H1 (cell line): ENCODE results near the gene R3HDM1. TPM values are rescaled to one million over a fixed set of nuclear protein-coding genes. Genes with fewer than 3 reads are reported as not detected.

Source experiments
- CTCF ChIA-PET: fragments of 300-600 bp; sonication (Branson Sonifier 250); formaldehyde crosslinking; loops from one replicate; lab custom pipeline; 2021; ENCODE audit not compliant: partially characterized antibody; lab: Charles Lee
- POLR2A ChIA-PET: fragments of 300-600 bp; sonication (Branson Sonifier 250); formaldehyde crosslinking; loops from one replicate; lab custom pipeline; 2021; ENCODE audit warnings: inconsistent platforms; ENCODE audit not compliant: partially characterized antibody; lab: Charles Lee
- DNase-seq, 2 experiments: peaks; one replicate each; pipeline versions ENCODE4 v3.0.0 to v3.0.0-alpha.2; 2010 to 2022; ENCODE audit warnings: low spot score in 2 of 2, low read depth in 1 of 2, mixed read lengths in 1 of 2
- FAIRE-seq: peaks from 2 replicates; lab custom pipeline; 2011; peaks lifted over from hg19 to GRCh38; lab: Jason Lieb, UNC
- H2AFZ ChIP-seq: 2 replicates; pipeline ENCODE4 v1.8.1; 2012; ENCODE audit warnings: low read length, inconsistent platforms
- H2AK5ac ChIP-seq: 2 replicates; pipeline ENCODE4 v1.6.1; 2013; ENCODE audit warnings: low read depth, low read length
- H2BK120ac ChIP-seq: replicated peaks from 2 replicates; pipeline ENCODE3; 2013; ENCODE audit warnings: low read depth, low read length, inconsistent platforms
- H2BK12ac ChIP-seq: 2 replicates; pipeline ENCODE4 v1.6.1; 2013; ENCODE audit warnings: low read depth, low read length
- H2BK15ac ChIP-seq: 2 replicates; pipeline ENCODE4 v1.6.1; 2013; ENCODE audit warnings: low read length
- H2BK20ac ChIP-seq: 2 replicates; pipeline ENCODE4 v1.6.1; 2013; ENCODE audit warnings: low read length
- H2BK5ac ChIP-seq: 2 replicates; pipeline ENCODE4 v1.6.1; 2013; ENCODE audit warnings: low read depth, low read length
- H3K14ac ChIP-seq: 2 replicates; pipeline ENCODE4 v1.6.1; 2013; ENCODE audit warnings: inconsistent platforms; ENCODE audit not compliant: insufficient read length
- H3K18ac ChIP-seq: 2 replicates; pipeline ENCODE4 v1.6.1; 2013; ENCODE audit warnings: low read length; ENCODE audit errors: extremely low read depth
- H3K23ac ChIP-seq: 2 replicates; pipeline ENCODE4 v1.6.1; 2013; ENCODE audit warnings: inconsistent platforms; ENCODE audit not compliant: insufficient read length
- H3K23me2 ChIP-seq: 2 replicates; pipeline ENCODE4 v1.6.1; 2013; ENCODE audit warnings: low read depth, low read length
- H3K27ac ChIP-seq: 2 replicates; pipeline ENCODE4 v1.6.1; 2011; ENCODE audit warnings: low read depth, low read length, inconsistent platforms
- H3K27me3 ChIP-seq, 4 experiments: replicated peaks in 1 of 4; 1 replicate in 1 of 4; 2 replicates in 3 of 4; pipeline versions ENCODE4 v1.6.1 to v1.8.1; 2011 to 2013; ENCODE audit warnings: low read length in 3 of 4, mild to moderate bottlenecking in 3 of 4, inconsistent platforms in 2 of 4, mixed read lengths in 2 of 4, moderate library complexity in 1 of 4; ENCODE audit not compliant: control insufficient read depth in 3 of 4, insufficient read depth in 3 of 4; ENCODE audit errors: extremely low read depth in 1 of 4
- H3K36me3 ChIP-seq, 4 experiments: 2 replicates each; pipeline versions ENCODE4 v1.6.1 to v1.8.1; 2011 to 2013; ENCODE audit warnings: mild to moderate bottlenecking in 4 of 4, low read length in 3 of 4, moderate library complexity in 2 of 4, control low read depth in 1 of 4, inconsistent platforms in 1 of 4; ENCODE audit not compliant: insufficient read depth in 4 of 4, control insufficient read depth in 2 of 4
- H3K4ac ChIP-seq: replicated peaks from 2 replicates; pipeline ENCODE3; 2013; ENCODE audit warnings: low read length, low read depth, mixed read lengths, inconsistent platforms; ENCODE audit not compliant: insufficient read length
- H3K4me1 ChIP-seq, 4 experiments: replicated peaks in 1 of 4; 1 replicate in 1 of 4; 2 replicates in 3 of 4; pipeline versions ENCODE4 v1.6.1 to v1.8.1; 2011 to 2013; ENCODE audit warnings: low read length in 3 of 4, inconsistent platforms in 2 of 4, mixed read lengths in 1 of 4; ENCODE audit not compliant: insufficient read depth in 4 of 4, control insufficient read depth in 3 of 4
- H3K4me2 ChIP-seq, 2 experiments: 2 replicates each; pipeline versions ENCODE4 v1.6.1 to v1.8.1; 2011 to 2013; ENCODE audit warnings: low read depth in 2 of 2, low read length in 2 of 2, control low read depth in 1 of 2, inconsistent platforms in 1 of 2, mild to moderate bottlenecking in 1 of 2; ENCODE audit not compliant: insufficient read depth in 1 of 2
- H3K4me3 ChIP-seq, 4 experiments: fragments of 200-600, 300-600 bp in 1 of 4; sonication (generic), shearing (Covaris generic), sonication (Bioruptor Twin) in 1 of 4; 2 replicates each; pipeline versions ENCODE4 v1.5.1 to v1.8.1; 2011 to 2016; ENCODE audit warnings: low read length in 4 of 4, low read depth in 3 of 4, control low read depth in 2 of 4, inconsistent platforms in 2 of 4, mild to moderate bottlenecking in 2 of 4, mixed read lengths in 1 of 4, moderate library complexity in 1 of 4; ENCODE audit not compliant: insufficient read depth in 2 of 4; ENCODE audit errors: extremely low read depth in 1 of 4
- H3K56ac ChIP-seq: replicated peaks from 2 replicates; pipeline ENCODE3; 2013; ENCODE audit warnings: low read depth, mild to moderate bottlenecking, mixed read lengths, low read length, inconsistent platforms; ENCODE audit not compliant: insufficient read length
- H3K79me1 ChIP-seq: 2 replicates; pipeline ENCODE4 v1.6.1; 2013; ENCODE audit warnings: low read depth, low read length, control low read depth
- H3K79me2 ChIP-seq, 2 experiments: 2 replicates each; pipeline versions ENCODE4 v1.6.1 to v1.8.1; 2012 to 2013; ENCODE audit warnings: low read length in 2 of 2, mild to moderate bottlenecking in 2 of 2, inconsistent platforms in 1 of 2; ENCODE audit not compliant: insufficient read depth in 2 of 2, control insufficient read depth in 1 of 2
- H3K9ac ChIP-seq, 4 experiments: replicated peaks in 1 of 4; 1 replicate in 1 of 4; 2 replicates in 3 of 4; pipeline versions ENCODE4 v1.6.1 to v1.8.1; 2011 to 2013; ENCODE audit warnings: low read depth in 3 of 4, low read length in 3 of 4, control low read depth in 2 of 4, mild to moderate bottlenecking in 2 of 4, moderate library complexity in 2 of 4, inconsistent platforms in 1 of 4; ENCODE audit errors: extremely low read depth in 1 of 4
- H3K9me3 ChIP-seq, 2 experiments: 2 replicates each; pipeline versions ENCODE4 v1.6.1 to v1.8.1; 2012 to 2013; ENCODE audit warnings: mild to moderate bottlenecking in 2 of 2, moderate library complexity in 2 of 2, control low read depth in 1 of 2, inconsistent platforms in 1 of 2, low read depth in 1 of 2, low read length in 1 of 2, mixed read lengths in 1 of 2; ENCODE audit not compliant: insufficient read depth in 2 of 2
- H4K20me1 ChIP-seq, 2 experiments: replicated peaks in 1 of 2; 2 replicates each; pipeline versions ENCODE3 to v1.8.1; 2011 to 2013; ENCODE audit warnings: inconsistent platforms in 2 of 2, low read length in 2 of 2, mild to moderate bottlenecking in 1 of 2; ENCODE audit not compliant: insufficient read depth in 2 of 2, control insufficient read depth in 1 of 2
- H4K5ac ChIP-seq: 2 replicates; pipeline ENCODE4 v1.6.1; 2013; ENCODE audit warnings: low read length, low read depth, mixed read lengths, inconsistent platforms; ENCODE audit not compliant: insufficient read length
- H4K8ac ChIP-seq: 2 replicates; pipeline ENCODE4 v1.8.0; 2013; ENCODE audit warnings: mild to moderate bottlenecking, moderate library complexity, low read length, inconsistent platforms; ENCODE audit not compliant: insufficient read depth; ENCODE audit errors: extremely low read depth
- H4K91ac ChIP-seq: replicated peaks from 2 replicates; pipeline ENCODE3; 2013; ENCODE audit warnings: low read length, mixed read lengths, inconsistent platforms; ENCODE audit not compliant: insufficient read length
- ASH2L ChIP-seq: fragments of 200-600, 300-600 bp; sonication (generic); IDR thresholded peaks from one replicate; pipeline ENCODE4 v1.7.1; 2017; ENCODE audit warnings: low read length
- BACH1 ChIP-seq: IDR thresholded peaks from 2 replicates; pipeline ENCODE4 v1.6.1; 2012; ENCODE audit warnings: low read length, improper control_type of control experiment
- BCL11A ChIP-seq, 2 experiments: IDR thresholded peaks; one replicate each; pipeline ENCODE4 v1.6.1; 2011; ENCODE audit warnings: low read depth in 2 of 2, low read length in 2 of 2, mild to moderate bottlenecking in 2 of 2
- CBX5 ChIP-seq: fragments of 300-800, 300-1000 bp; sonication (generic); IDR thresholded peaks from 2 replicates; pipeline ENCODE4 v1.7.1; 2016; ENCODE audit warnings: antibody characterized with exemption, low read length, low read depth
- CHD2 ChIP-seq: IDR thresholded peaks from 2 replicates; pipeline ENCODE4 v1.6.1; 2012; ENCODE audit warnings: low read length, improper control_type of control experiment
- EGR1 ChIP-seq: IDR thresholded peaks from 2 replicates; pipeline ENCODE4 v1.6.1; 2011; ENCODE audit warnings: low read depth, low read length, borderline replicate concordance
- GABPA ChIP-seq: IDR thresholded peaks from 2 replicates; pipeline ENCODE4 v1.6.1; 2011; ENCODE audit warnings: mild to moderate bottlenecking, low read length, moderate library complexity, borderline replicate concordance; ENCODE audit not compliant: insufficient read depth
- JUND ChIP-seq: IDR thresholded peaks from 2 replicates; pipeline ENCODE4 v1.6.1; 2011; ENCODE audit warnings: mild to moderate bottlenecking, improper control_type of control experiment, low read length
- KDM1A ChIP-seq: fragments of 200-600, 300-600 bp; sonication (generic); IDR thresholded peaks from 2 replicates; pipeline ENCODE4 v1.7.1; 2016; ENCODE audit warnings: mild to moderate bottlenecking, low read length, borderline replicate concordance
- NANOG ChIP-seq: IDR thresholded peaks from 2 replicates; pipeline ENCODE4 v1.6.1; 2011; ENCODE audit warnings: low read length, low read depth, mild to moderate bottlenecking, inconsistent platforms; ENCODE audit not compliant: insufficient read depth, poor library complexity, severe bottlenecking
- PHF8 ChIP-seq: fragments of 200-600 bp; sonication (generic); conservative IDR thresholded peaks from 2 replicates; pipeline ENCODE4 v1.7.1; 2012; ENCODE audit warnings: low read depth, mild to moderate bottlenecking, inconsistent platforms, low read length, moderate library complexity
- POLR2A ChIP-seq, 2 experiments: IDR thresholded peaks; 1 replicate in 1 of 2; 2 replicates in 1 of 2; pipeline ENCODE4 v1.6.1; 2011; ENCODE audit warnings: low read depth in 2 of 2, low read length in 2 of 2, mild to moderate bottlenecking in 2 of 2; ENCODE audit errors: control extremely low read depth in 1 of 2
- POU5F1 ChIP-seq: IDR thresholded peaks from 2 replicates; pipeline ENCODE4 v1.6.1; 2011; ENCODE audit warnings: low read depth, mild to moderate bottlenecking, low read length, moderate library complexity
- SIN3A ChIP-seq, 2 experiments: IDR thresholded peaks in 1 of 2; conservative IDR thresholded peaks in 1 of 2; 2 replicates each; pipeline ENCODE4 v1.6.1; 2011 to 2012; ENCODE audit warnings: low read length in 2 of 2, improper control_type of control experiment in 1 of 2, low read depth in 1 of 2, mild to moderate bottlenecking in 1 of 2
- SP2 ChIP-seq: IDR thresholded peaks from 2 replicates; pipeline ENCODE4 v1.6.1; 2012; ENCODE audit warnings: mild to moderate bottlenecking, low read length, inconsistent platforms
- SRF ChIP-seq: IDR thresholded peaks from 2 replicates; pipeline ENCODE4 v1.6.1; 2011; ENCODE audit warnings: mild to moderate bottlenecking, low read depth, low read length, moderate library complexity
- WGBS, 2 experiments: shearing (Covaris generic) in 1 of 2; methylation state at CpG; one replicate each; pipeline versions ENCODE4 v1.1.6 to v1.1.7; 2013 to 2015; ENCODE audit warnings: low lambda C conversion rate in 2 of 2, mixed read lengths in 2 of 2, inconsistent platforms in 1 of 2, low coverage in 1 of 2, missing lambda C conversion rate in 1 of 2; ENCODE audit not compliant: insufficient replicate concordance in 2 of 2, insufficient coverage in 1 of 2, insufficient read length in 1 of 2; ENCODE audit errors: extremely low coverage in 1 of 2, missing lambda C conversion rate in 1 of 2; 5-methylcytosine and 5-hydroxymethylcytosine counted together
- polyA plus RNA-seq, 7 experiments: library from polyadenylated mRNA; depleted of rRNA in 3 of 7; stranded (reverse) in 5 of 7; unstranded in 2 of 7; fragments of >200 nt in 5 of 7; fragments of 200-250 nt in 2 of 7; gene quantifications; 1 replicate in 5 of 7; 2 replicates in 1 of 7; 4 replicates in 1 of 7; pipeline versions ENCODE4 v1.2.1 to v1.2.3, GENCODE V29; 2011 to 2013; ENCODE audit warnings: missing spikeins in 2 of 7, mixed read lengths in 2 of 7
- total RNA-seq: library from RNA; stranded (reverse); fragmentation: NEBNext Ultra II Directional; extraction: Animal tissue kit (Norgen Biotek cat#: 25700); gene quantifications from 2 replicates; pipeline ENCODE4 v1.2.1, GENCODE V29; 2021

R3HDM1 gene
- total and polyA plus RNA-seq, 2 of the 8 experiments (the other 6 are each of a cell fraction or from before 2014, with no cell fraction given) = 77.7 to 120 TPM

DNA sequence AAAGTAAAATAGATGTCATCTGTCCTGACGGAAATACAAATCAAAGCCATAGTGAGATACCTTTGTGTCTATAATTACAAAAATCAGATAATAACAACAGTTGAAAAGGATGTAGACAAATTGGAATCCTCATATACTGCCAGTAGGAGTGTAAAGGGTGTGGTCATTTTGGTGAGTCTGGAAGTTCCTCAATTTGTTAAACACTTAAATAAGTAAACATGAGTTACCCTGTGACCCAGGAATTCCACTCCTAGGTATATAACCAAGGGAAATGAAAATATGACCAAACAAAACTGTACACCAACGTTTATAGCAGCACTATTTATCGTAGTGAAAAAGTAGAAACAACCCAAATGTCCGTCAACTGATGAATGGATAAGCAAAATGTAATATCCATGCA lies 24.0 kb downstream of the R3HDM1 start:
- H3K36me3 ChIP-seq = no peaks in the 10 kb centered on the region
- H3K27me3 ChIP-seq = no peaks in the 10 kb centered on the region
- H3K56ac ChIP-seq = no peak overlapping the region
- H2BK5ac ChIP-seq = no peak overlapping the region
- CTCF ChIA-PET = no interaction called here
- H4K20me1 ChIP-seq = peaks cover 3 to 6% of the 10 kb centered on the region in 2 experiments
- no peak overlapping the region for H3K4me2 ChIP-seq
- no peak overlapping the region for H3K4ac ChIP-seq
- FAIRE-seq (no peak), DNase-seq (no peak)
- no peak overlapping the region for H2BK20ac ChIP-seq
- no peak overlapping the region for H2AFZ ChIP-seq
- no peak overlapping the region for H3K9ac ChIP-seq
- H2AK5ac ChIP-seq = no peak overlapping the region
- peaks cover 0 to 4% (median 0%) of the 10 kb centered on the region in 4 experiments; a peak in 3 of 7 replicates for H3K4me1 ChIP-seq
- no peak overlapping the region for H2BK12ac ChIP-seq
- WGBS, 2 experiments = 91% methylated on average over 4 of the region's 4 CpGs; no CpG with 5 or more reads in 1 of the 2 experiments
- H2BK15ac ChIP-seq = no peak overlapping the region
- no peak overlapping the region for H2BK120ac ChIP-seq
- POLR2A ChIA-PET = no interaction called here
- no peak overlapping the region for H4K5ac ChIP-seq
- no peak overlapping the region for H3K27ac ChIP-seq
- H4K91ac ChIP-seq = no peak overlapping the region
- H3K14ac ChIP-seq = no peak overlapping the region
- H3K79me1 ChIP-seq = peaks cover 5% of the 10 kb centered on the region
- H4K8ac ChIP-seq = no peak overlapping the region
- H3K9me3 ChIP-seq = no peaks in the 10 kb centered on the region
- H3K4me3 ChIP-seq = no peak overlapping the region
- H3K18ac ChIP-seq = no peak overlapping the region
- no peak overlapping the region for H3K23ac ChIP-seq
- H3K79me2 ChIP-seq = peaks cover 2 to 93% of the 10 kb centered on the region in 2 experiments; a peak in 3 of 4 replicates
- H3K23me2 ChIP-seq = no peaks in the 10 kb centered on the region; the same call in 1 of the 2 replicates
- no peak for TF ChIP-seq KDM1A
- TF ChIP-seq PHF8 = no peak
- TF ChIP-seq SIN3A (conservative IDR thresholded peaks at IDR 0.05 in 1 of 2, IDR thresholded peaks at IDR 0.05 in 1 of 2; ENCODE audit: low read depth in 1 of 2, low read length in 2 of 2) = no peak
- TF ChIP-seq CHD2 = no peak
- no peak for TF ChIP-seq SRF
- no peak for TF ChIP-seq SP2
- TF ChIP-seq NANOG = no peak
- TF ChIP-seq BCL11A (IDR thresholded peaks at IDR 0.05; ENCODE audit: low read depth in 2 of 2, low read length in 2 of 2) = no peak
- TF ChIP-seq ASH2L = no peak
- no peak for TF ChIP-seq BACH1
- TF ChIP-seq POLR2A (IDR thresholded peaks at IDR 0.05; ENCODE audit: control extremely low read depth in 1 of 2, low read depth in 2 of 2, low read length in 2 of 2) = no peak
- no peak for TF ChIP-seq JUND
- no peak for TF ChIP-seq EGR1
- TF ChIP-seq POU5F1 = no peak
- TF ChIP-seq CBX5 = no peak
- TF ChIP-seq GABPA = no peak
